ENCODE results near the gene INTS7. TPM values are rescaled to one million over a fixed set of nuclear protein-coding genes. Genes with fewer than 3 reads are reported as not detected.
A peak's percentile ranks its signal among the peaks of the same experiment; 100 is the strongest.
"Not testable (repeated sequence)": the region's sequence is repeated elsewhere in the genome, so short reads cannot be mapped to it uniquely, and the experiment has no call there.

The INTS7 gene
- total RNA-seq, 1 experiment from 2014 or later, result 26.8 TPM

- no peak for DNase-seq (ENCODE audit: low read depth)
Observed at GRCh38 chr1:211985556-211986264, 49.6 kb downstream of the INTS7 start.

- DNase-seq (ENCODE audit: low read depth), result no peak
Observed at GRCh38 chr1:211978596-211978995, 56.8 kb downstream of the INTS7 start.

GRCh38 chr1:211975152-211975941 lies 60.0 kb downstream of the INTS7 start:
- no peak for DNase-seq (ENCODE audit: low read depth)

GRCh38 chr1:211973541-211973940 lies 61.8 kb downstream of the INTS7 start:
- DNase-seq (ENCODE audit: low read depth), result no peak

- no peak for DNase-seq (ENCODE audit: low read depth)
Observed at GRCh38 chr1:211968200-211968834, 67.0 kb downstream of the INTS7 start.

- no peak for DNase-seq (ENCODE audit: low read depth)
Observed at GRCh38 chr1:211967704-211968103, 67.7 kb downstream of the INTS7 start.

- no peak for DNase-seq (ENCODE audit: low read depth)
Observed at GRCh38 chr1:211965108-211965805, 70.1 kb downstream of the INTS7 start.

- no peak for DNase-seq (ENCODE audit: low read depth)
Observed at GRCh38 chr1:211959680-211960079, 75.7 kb downstream of the INTS7 start.

GRCh38 chr1:211959221-211959620 lies 76.1 kb downstream of the INTS7 start:
- no peak for DNase-seq (ENCODE audit: low read depth)

- DNase-seq (ENCODE audit: low read depth), result not testable (repeated sequence)
Observed at GRCh38 chr1:211954028-211954427, 81.3 kb downstream of the INTS7 start.

GRCh38 chr1:211953543-211953942 lies 81.8 kb downstream of the INTS7 start:
- not testable (repeated sequence) for DNase-seq (ENCODE audit: low read depth)

- no peak for DNase-seq (ENCODE audit: low read depth)
Observed at GRCh38 chr1:211952299-211952698, 83.1 kb downstream of the INTS7 start.

- peak; percentile 82 for DNase-seq (ENCODE audit: low read depth)
Observed at GRCh38 chr1:211951856-211952255, 83.5 kb downstream of the INTS7 start.

GRCh38 chr1:211948377-211948776 lies 87.0 kb downstream of the INTS7 start:
- no peak for DNase-seq (ENCODE audit: low read depth)

- no peak for DNase-seq (ENCODE audit: low read depth)
Observed at GRCh38 chr1:211947396-211948295, 87.7 kb downstream of the INTS7 start.

GRCh38 chr1:211944733-211945500 lies 90.4 kb downstream of the INTS7 start:
- peak; percentile 17 for DNase-seq (ENCODE audit: low read depth)

GRCh38 chr1:211942583-211942982 lies 92.8 kb downstream of the INTS7 start:
- DNase-seq (ENCODE audit: low read depth), result no peak

- no peak for DNase-seq (ENCODE audit: low read depth)
Observed at GRCh38 chr1:211939876-211940468, 95.4 kb downstream of the INTS7 start.

GRCh38 chr1:211938561-211938997 lies 96.8 kb downstream of the INTS7 start:
- no peak for DNase-seq (ENCODE audit: low read depth)

- DNase-seq (ENCODE audit: low read depth), result not testable (repeated sequence)
Observed at GRCh38 chr1:211937422-211937821, 97.9 kb downstream of the INTS7 start.
